ENCODE measurements around the gene HEXB.

HEXB gene

DNA sequence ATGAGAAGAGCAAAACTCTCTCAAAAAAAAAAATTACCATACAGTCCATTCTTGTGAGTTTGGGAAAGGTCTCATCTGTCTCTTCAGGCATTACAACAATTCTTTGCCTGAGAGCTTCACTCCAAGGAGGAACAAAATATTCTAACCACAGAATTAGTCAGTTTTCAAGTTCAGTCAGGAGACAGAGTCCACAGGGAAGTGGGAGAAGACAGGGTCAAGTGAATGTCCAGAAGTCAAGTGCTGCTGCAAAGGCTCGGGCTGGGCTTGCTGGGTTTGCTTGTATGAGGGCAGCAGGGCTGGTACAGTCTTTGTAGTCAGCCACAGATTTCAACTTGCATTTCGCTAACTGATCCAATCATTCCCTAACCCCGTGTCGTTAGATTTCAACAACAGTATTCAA, 17.6 kb upstream of the HEXB start:
- CTCF ChIA-PET: interaction anchor here (2.0 kb wide), 1 partner anchor 18 kb away, joined by 4 read pairs; no protein-coding TSS in a partner anchor
- no peak for TF ChIP-seq KLF7 (tag by site-specific recombination; IDR thresholded peaks at IDR 0.05; ENCODE audit: borderline replicate concordance)
- POLR2A ChIA-PET: no interaction called here
- Histone ChIP-seq H3K4me1 (ENCODE audit: control insufficient read depth, insufficient read depth, low read length) (no peaks in the 10 kb centered on the region; the same call in none of the 2 replicates), H3K36me3 (ENCODE audit: control insufficient read depth in 2 of 2, insufficient read depth in 1 of 2, low read length in 2 of 2) (no peaks in the 10 kb centered on the region), H3K4me3 (ENCODE audit: low read depth, low read length) (no peak overlapping the region), H3K9me3 (ENCODE audit: control insufficient read depth, insufficient read depth, low read depth, low read length) (no peaks in the 10 kb centered on the region), H3K27ac (ENCODE audit: extremely low read depth, low read depth, low read length) (no peak overlapping the region)

DNA sequence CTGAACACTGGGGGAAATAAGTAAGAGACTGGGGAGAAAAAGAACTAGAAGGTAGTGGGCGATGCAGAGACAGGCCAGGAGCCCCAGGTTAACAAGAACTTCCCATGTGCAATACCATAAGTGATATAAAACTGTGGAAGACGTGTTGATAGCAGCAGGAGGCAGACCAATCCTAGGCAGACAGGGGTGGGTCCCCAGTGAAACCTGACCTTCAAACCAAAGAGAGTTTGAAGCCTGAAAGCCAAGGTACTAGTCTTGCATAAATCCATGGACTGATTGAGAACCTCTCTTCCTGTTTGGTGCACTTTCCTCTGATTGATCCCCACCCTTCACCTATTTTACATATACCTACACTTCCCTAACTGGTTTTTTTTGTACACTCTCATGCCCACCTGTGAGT, 15.2 kb upstream of the HEXB start:
- ChIA-PET CTCF (no interaction called here), POLR2A (no interaction called here)
- TF ChIP-seq, protein P1, sequence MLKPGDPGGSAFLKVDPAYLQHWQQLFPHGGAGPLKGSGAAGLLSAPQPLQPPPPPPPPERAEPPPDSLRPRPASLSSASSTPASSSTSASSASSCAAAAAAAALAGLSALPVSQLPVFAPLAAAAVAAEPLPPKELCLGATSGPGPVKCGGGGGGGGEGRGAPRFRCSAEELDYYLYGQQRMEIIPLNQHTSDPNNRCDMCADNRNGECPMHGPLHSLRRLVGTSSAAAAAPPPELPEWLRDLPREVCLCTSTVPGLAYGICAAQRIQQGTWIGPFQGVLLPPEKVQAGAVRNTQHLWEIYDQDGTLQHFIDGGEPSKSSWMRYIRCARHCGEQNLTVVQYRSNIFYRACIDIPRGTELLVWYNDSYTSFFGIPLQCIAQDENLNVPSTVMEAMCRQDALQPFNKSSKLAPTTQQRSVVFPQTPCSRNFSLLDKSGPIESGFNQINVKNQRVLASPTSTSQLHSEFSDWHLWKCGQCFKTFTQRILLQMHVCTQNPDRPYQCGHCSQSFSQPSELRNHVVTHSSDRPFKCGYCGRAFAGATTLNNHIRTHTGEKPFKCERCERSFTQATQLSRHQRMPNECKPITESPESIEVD (tag by site-specific recombination; IDR thresholded peaks at IDR 0.05): no peak
- TF ChIP-seq BCL11A (tag by site-specific recombination; IDR thresholded peaks at IDR 0.05; ENCODE audit: low read depth) (no peak), ZNF654 (tag by site-specific recombination; IDR thresholded peaks at IDR 0.05; ENCODE audit: low read depth) (no peak), ZNF2 (tag by site-specific recombination; IDR thresholded peaks at IDR 0.05) (no peak), ZSCAN16 (tag by site-specific recombination; IDR thresholded peaks at IDR 0.05) (no peak), KLF1 (tag by site-specific recombination; IDR thresholded peaks at IDR 0.05) (no peak), MEIS1 (CRISPR knock-in tag; IDR thresholded peaks at IDR 0.05; ENCODE audit: borderline replicate concordance) (no peak), GLIS2 (tag by site-specific recombination; IDR thresholded peaks at IDR 0.05) (no peak), GLIS1 (tag by site-specific recombination; IDR thresholded peaks at IDR 0.05) (no peak), ZFP69B (tag by site-specific recombination; IDR thresholded peaks at IDR 0.05) (no peak), SCRT2 (tag by site-specific recombination; IDR thresholded peaks at IDR 0.05) (no peak)
- TF ChIP-seq, protein P2, sequence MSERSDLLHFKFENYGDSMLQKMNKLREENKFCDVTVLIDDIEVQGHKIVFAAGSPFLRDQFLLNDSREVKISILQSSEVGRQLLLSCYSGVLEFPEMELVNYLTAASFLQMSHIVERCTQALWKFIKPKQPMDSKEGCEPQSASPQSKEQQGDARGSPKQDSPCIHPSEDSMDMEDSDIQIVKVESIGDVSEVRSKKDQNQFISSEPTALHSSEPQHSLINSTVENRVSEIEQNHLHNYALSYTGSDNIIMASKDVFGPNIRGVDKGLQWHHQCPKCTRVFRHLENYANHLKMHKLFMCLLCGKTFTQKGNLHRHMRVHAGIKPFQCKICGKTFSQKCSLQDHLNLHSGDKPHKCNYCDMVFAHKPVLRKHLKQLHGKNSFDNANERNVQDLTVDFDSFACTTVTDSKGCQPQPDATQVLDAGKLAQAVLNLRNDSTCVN (tag by site-specific recombination; optimal IDR thresholded peaks at IDR 0.05): no peak
- TF ChIP-seq, protein P3, sequence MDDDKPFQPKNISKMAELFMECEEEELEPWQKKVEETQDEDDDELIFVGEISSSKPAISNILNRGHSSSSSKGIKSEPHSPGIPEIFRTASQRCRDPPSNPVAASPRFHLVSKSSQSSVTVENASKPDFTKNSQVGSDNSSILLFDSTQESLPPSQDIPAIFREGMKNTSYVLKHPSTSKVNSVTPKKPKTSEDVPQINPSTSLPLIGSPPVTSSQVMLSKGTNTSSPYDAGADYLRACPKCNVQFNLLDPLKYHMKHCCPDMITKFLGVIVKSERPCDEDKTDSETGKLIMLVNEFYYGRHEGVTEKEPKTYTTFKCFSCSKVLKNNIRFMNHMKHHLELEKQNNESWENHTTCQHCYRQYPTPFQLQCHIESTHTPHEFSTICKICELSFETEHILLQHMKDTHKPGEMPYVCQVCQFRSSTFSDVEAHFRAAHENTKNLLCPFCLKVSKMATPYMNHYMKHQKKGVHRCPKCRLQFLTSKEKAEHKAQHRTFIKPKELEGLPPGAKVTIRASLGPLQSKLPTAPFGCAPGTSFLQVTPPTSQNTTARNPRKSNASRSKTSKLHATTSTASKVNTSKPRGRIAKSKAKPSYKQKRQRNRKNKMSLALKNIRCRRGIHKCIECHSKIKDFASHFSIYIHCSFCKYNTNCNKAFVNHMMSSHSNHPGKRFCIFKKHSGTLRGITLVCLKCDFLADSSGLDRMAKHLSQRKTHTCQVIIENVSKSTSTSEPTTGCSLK (tag by site-specific recombination; IDR thresholded peaks at IDR 0.05): no peak
- TF ChIP-seq, protein P4, sequence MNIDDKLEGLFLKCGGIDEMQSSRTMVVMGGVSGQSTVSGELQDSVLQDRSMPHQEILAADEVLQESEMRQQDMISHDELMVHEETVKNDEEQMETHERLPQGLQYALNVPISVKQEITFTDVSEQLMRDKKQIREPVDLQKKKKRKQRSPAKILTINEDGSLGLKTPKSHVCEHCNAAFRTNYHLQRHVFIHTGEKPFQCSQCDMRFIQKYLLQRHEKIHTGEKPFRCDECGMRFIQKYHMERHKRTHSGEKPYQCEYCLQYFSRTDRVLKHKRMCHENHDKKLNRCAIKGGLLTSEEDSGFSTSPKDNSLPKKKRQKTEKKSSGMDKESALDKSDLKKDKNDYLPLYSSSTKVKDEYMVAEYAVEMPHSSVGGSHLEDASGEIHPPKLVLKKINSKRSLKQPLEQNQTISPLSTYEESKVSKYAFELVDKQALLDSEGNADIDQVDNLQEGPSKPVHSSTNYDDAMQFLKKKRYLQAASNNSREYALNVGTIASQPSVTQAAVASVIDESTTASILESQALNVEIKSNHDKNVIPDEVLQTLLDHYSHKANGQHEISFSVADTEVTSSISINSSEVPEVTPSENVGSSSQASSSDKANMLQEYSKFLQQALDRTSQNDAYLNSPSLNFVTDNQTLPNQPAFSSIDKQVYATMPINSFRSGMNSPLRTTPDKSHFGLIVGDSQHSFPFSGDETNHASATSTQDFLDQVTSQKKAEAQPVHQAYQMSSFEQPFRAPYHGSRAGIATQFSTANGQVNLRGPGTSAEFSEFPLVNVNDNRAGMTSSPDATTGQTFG (tag by site-specific recombination; IDR thresholded peaks at IDR 0.05; ENCODE audit: borderline replicate concordance): no peak
- TF ChIP-seq, protein P5, sequence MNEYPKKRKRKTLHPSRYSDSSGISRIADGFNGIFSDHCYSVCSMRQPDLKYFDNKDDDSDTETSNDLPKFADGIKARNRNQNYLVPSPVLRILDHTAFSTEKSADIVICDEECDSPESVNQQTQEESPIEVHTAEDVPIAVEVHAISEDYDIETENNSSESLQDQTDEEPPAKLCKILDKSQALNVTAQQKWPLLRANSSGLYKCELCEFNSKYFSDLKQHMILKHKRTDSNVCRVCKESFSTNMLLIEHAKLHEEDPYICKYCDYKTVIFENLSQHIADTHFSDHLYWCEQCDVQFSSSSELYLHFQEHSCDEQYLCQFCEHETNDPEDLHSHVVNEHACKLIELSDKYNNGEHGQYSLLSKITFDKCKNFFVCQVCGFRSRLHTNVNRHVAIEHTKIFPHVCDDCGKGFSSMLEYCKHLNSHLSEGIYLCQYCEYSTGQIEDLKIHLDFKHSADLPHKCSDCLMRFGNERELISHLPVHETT (tag by site-specific recombination; IDR thresholded peaks at IDR 0.05): no peak
- TF ChIP-seq, protein P6, sequence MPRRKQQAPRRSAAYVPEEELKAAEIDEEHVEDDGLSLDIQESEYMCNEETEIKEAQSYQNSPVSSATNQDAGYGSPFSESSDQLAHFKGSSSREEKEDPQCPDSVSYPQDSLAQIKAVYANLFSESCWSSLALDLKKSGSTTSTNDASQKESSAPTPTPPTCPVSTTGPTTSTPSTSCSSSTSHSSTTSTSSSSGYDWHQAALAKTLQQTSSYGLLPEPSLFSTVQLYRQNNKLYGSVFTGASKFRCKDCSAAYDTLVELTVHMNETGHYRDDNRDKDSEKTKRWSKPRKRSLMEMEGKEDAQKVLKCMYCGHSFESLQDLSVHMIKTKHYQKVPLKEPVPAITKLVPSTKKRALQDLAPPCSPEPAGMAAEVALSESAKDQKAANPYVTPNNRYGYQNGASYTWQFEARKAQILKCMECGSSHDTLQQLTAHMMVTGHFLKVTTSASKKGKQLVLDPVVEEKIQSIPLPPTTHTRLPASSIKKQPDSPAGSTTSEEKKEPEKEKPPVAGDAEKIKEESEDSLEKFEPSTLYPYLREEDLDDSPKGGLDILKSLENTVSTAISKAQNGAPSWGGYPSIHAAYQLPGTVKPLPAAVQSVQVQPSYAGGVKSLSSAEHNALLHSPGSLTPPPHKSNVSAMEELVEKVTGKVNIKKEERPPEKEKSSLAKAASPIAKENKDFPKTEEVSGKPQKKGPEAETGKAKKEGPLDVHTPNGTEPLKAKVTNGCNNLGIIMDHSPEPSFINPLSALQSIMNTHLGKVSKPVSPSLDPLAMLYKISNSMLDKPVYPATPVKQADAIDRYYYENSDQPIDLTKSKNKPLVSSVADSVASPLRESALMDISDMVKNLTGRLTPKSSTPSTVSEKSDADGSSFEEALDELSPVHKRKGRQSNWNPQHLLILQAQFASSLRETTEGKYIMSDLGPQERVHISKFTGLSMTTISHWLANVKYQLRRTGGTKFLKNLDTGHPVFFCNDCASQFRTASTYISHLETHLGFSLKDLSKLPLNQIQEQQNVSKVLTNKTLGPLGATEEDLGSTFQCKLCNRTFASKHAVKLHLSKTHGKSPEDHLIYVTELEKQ (tag by site-specific recombination; IDR thresholded peaks at IDR 0.05; ENCODE audit: borderline replicate concordance): no peak
- TF ChIP-seq, protein P7, sequence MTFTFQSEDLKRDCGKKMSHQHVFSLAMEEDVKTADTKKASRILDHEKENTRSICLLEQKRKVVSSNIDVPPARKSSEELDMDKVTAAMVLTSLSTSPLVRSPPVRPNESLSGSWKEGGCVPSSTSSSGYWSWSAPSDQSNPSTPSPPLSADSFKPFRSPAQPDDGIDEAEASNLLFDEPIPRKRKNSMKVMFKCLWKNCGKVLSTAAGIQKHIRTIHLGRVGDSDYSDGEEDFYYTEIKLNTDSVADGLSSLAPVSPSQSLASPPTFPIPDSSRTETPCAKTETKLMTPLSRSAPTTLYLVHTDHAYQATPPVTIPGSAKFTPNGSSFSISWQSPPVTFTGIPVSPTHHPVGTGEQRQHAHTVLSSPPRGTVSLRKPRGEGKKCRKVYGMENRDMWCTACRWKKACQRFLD (tag by site-specific recombination; IDR thresholded peaks at IDR 0.05): no peak
- TF ChIP-seq, protein P8, sequence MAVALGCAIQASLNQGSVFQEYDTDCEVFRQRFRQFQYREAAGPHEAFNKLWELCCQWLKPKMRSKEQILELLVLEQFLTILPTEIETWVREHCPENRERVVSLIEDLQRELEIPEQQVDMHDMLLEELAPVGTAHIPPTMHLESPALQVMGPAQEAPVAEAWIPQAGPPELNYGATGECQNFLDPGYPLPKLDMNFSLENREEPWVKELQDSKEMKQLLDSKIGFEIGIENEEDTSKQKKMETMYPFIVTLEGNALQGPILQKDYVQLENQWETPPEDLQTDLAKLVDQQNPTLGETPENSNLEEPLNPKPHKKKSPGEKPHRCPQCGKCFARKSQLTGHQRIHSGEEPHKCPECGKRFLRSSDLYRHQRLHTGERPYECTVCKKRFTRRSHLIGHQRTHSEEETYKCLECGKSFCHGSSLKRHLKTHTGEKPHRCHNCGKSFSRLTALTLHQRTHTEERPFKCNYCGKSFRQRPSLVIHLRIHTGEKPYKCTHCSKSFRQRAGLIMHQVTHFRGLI (tag by site-specific recombination; IDR thresholded peaks at IDR 0.05): no peak

More for the DNA sequence above, 15.2 kb upstream of the HEXB start:
- H3K36me3 ChIP-seq (ENCODE audit: control insufficient read depth in 2 of 2, insufficient read depth in 1 of 2, low read length in 2 of 2): no peaks in the 10 kb centered on the region
- no peaks in the 10 kb centered on the region for H3K9me3 ChIP-seq (ENCODE audit: control insufficient read depth, insufficient read depth, low read depth, low read length)
- no peaks in the 10 kb centered on the region; the same call in none of the 2 replicates for H3K4me1 ChIP-seq (ENCODE audit: control insufficient read depth, insufficient read depth, low read length)
- H3K4me3 ChIP-seq (ENCODE audit: low read depth, low read length): no peak overlapping the region
- H3K27ac ChIP-seq (ENCODE audit: extremely low read depth, low read depth, low read length): no peak overlapping the region
